IMR-90 (cell line): ENCODE data around the gene CDC5L. TPM values are rescaled to one million over a fixed set of nuclear protein-coding genes. Genes with fewer than 3 reads are reported as not detected.

ENCODE experiments used
- ATAC-seq: fragments of 200-7000 bp; cut with Tn5 transposase; 2 replicates; pipeline ENCODE4 v1.9.1; 2020; ENCODE audit warnings: low read depth, mild to moderate bottlenecking, moderate library complexity
- BruUV-seq: library from RNA; stranded (reverse); fragments of 400-500 nt; replicated peaks from 2 replicates; lab custom pipeline; 2021; lab: Mats Ljungman, UMichigan
- CTCF ChIA-PET: fragments of 300-600 bp; formaldehyde crosslinking; extraction: SDS; loops from one replicate; lab custom pipeline; 2021; ENCODE audit warnings: antibody characterized with exemption; lab: Yijun Ruan, JAX
- POLR2A ChIA-PET: fragments of 300-600 bp; sonication (Branson Sonifier 250); formaldehyde crosslinking; loops from one replicate; lab custom pipeline; 2022; ENCODE audit warnings: antibody characterized with exemption; ENCODE audit not compliant: unreplicated experiment; lab: Charles Lee
- DNase-seq: peaks from one replicate; pipeline ENCODE4 v3.0.0; 2013
- H2AFZ ChIP-seq: replicated peaks from 2 replicates; pipeline ENCODE3; 2013; ENCODE audit warnings: low read length, mild to moderate bottlenecking; ENCODE audit not compliant: poor library complexity
- H2AK5ac ChIP-seq: 2 replicates; pipeline ENCODE4 v1.6.1; 2013; ENCODE audit warnings: low read depth, low read length, inconsistent platforms
- H2AK9ac ChIP-seq: replicated peaks from 2 replicates; pipeline ENCODE3; 2013; ENCODE audit warnings: mild to moderate bottlenecking, low read depth, low read length, moderate library complexity; ENCODE audit not compliant: poor library complexity
- H2BK120ac ChIP-seq: 2 replicates; pipeline ENCODE4 v1.6.1; 2013; ENCODE audit warnings: low read depth, low read length, inconsistent platforms
- H2BK15ac ChIP-seq: 3 replicates; pipeline ENCODE4 v1.6.1; 2013; ENCODE audit warnings: low read depth, low read length, inconsistent platforms
- H2BK20ac ChIP-seq: 2 replicates; pipeline ENCODE4 v1.6.1; 2013; ENCODE audit warnings: low read depth, mild to moderate bottlenecking, inconsistent platforms, low read length, moderate library complexity
- H2BK5ac ChIP-seq: 2 replicates; pipeline ENCODE4 v1.6.1; 2013; ENCODE audit warnings: mild to moderate bottlenecking, low read depth, low read length, inconsistent platforms; ENCODE audit not compliant: poor library complexity, severe bottlenecking
- H3K14ac ChIP-seq: replicated peaks from 2 replicates; pipeline ENCODE4 v1.6.1; 2013; ENCODE audit warnings: low read depth, low read length, inconsistent platforms
- H3K18ac ChIP-seq: 2 replicates; pipeline ENCODE4 v1.6.1; 2013; ENCODE audit warnings: low read depth, low read length, control low read depth
- H3K23ac ChIP-seq: 2 replicates; pipeline ENCODE4 v1.6.1; 2013; ENCODE audit warnings: low read depth, low read length, inconsistent platforms
- H3K27ac ChIP-seq: 2 replicates; pipeline ENCODE4 v1.5.1; 2013; ENCODE audit warnings: mild to moderate bottlenecking, control low read depth, low read length; ENCODE audit not compliant: insufficient read depth
- H3K27me3 ChIP-seq: 2 replicates; pipeline ENCODE4 v1.6.1; 2013; ENCODE audit warnings: low read length; ENCODE audit not compliant: control insufficient read depth, insufficient read depth
- H3K36me3 ChIP-seq: 2 replicates; pipeline ENCODE4 v1.6.1; 2013; ENCODE audit warnings: low read length, mixed read lengths; ENCODE audit not compliant: control insufficient read depth, insufficient read depth
- H3K4ac ChIP-seq: 2 replicates; pipeline ENCODE4 v1.6.1; 2013; ENCODE audit warnings: low read depth, low read length, inconsistent platforms
- H3K4me1 ChIP-seq: 2 replicates; pipeline ENCODE4 v1.6.1; 2013; ENCODE audit warnings: low read length, mixed read lengths; ENCODE audit not compliant: control insufficient read depth, insufficient read depth
- H3K4me2 ChIP-seq: 2 replicates; pipeline ENCODE4 v1.6.1; 2013; ENCODE audit warnings: low read depth, mild to moderate bottlenecking, control low read depth, low read length, moderate library complexity
- H3K4me3 ChIP-seq: 2 replicates; pipeline ENCODE4 v1.5.1; 2013; ENCODE audit warnings: low read depth, mild to moderate bottlenecking, control low read depth, low read length, moderate library complexity; ENCODE audit not compliant: insufficient read depth
- H3K56ac ChIP-seq: 2 replicates; pipeline ENCODE4 v1.6.1; 2013; ENCODE audit warnings: low read length, inconsistent platforms; ENCODE audit not compliant: insufficient read depth; ENCODE audit errors: extremely low read depth
- H3K79me1 ChIP-seq, 2 experiments: 2 replicates each; pipeline ENCODE4 v1.6.1; 2013; ENCODE audit warnings: low read length in 2 of 2, inconsistent platforms in 1 of 2, low read depth in 1 of 2
- H3K9ac ChIP-seq: 2 replicates; pipeline ENCODE4 v1.6.1; 2013; ENCODE audit warnings: low read depth, low read length, control low read depth
- H3K9me1 ChIP-seq: 2 replicates; pipeline ENCODE4 v1.6.1; 2013; ENCODE audit warnings: low read length, inconsistent platforms; ENCODE audit not compliant: insufficient read depth
- H3K9me3 ChIP-seq: 2 replicates; pipeline ENCODE4 v1.6.1; 2013; ENCODE audit warnings: low read length; ENCODE audit not compliant: control insufficient read depth, insufficient read depth
- H4K20me1 ChIP-seq: 2 replicates; pipeline ENCODE4 v1.6.1; 2013; ENCODE audit warnings: low read length, inconsistent platforms; ENCODE audit not compliant: insufficient read depth
- H4K5ac ChIP-seq: 2 replicates; pipeline ENCODE4 v1.6.1; 2013; ENCODE audit warnings: mild to moderate bottlenecking, low read depth, low read length, control low read depth
- H4K8ac ChIP-seq, 2 experiments: 2 replicates each; pipeline ENCODE4 v1.6.1; 2013; ENCODE audit warnings: low read depth in 2 of 2, low read length in 2 of 2, control low read depth in 1 of 2, inconsistent platforms in 1 of 2
- H4K91ac ChIP-seq: 2 replicates; pipeline ENCODE4 v1.6.1; 2013; ENCODE audit warnings: low read depth, low read length, inconsistent platforms; ENCODE audit not compliant: insufficient read depth
- BHLHE40 ChIP-seq: fragments of 150-350 bp; IDR thresholded peaks from 2 replicates; pipeline ENCODE4 v1.6.1; 2016; ENCODE audit warnings: mild to moderate bottlenecking, low read depth, low read length
- CEBPB ChIP-seq: IDR thresholded peaks from 2 replicates; pipeline ENCODE4 v1.6.1; 2012; ENCODE audit warnings: low read depth, low read length, improper control_type of control experiment
- CHD1 ChIP-seq: IDR thresholded peaks from 2 replicates; pipeline ENCODE4 v1.6.1; 2012; ENCODE audit warnings: low read depth, low read length, improper control_type of control experiment
- CTCF ChIP-seq: conservative IDR thresholded peaks from 2 replicates; pipeline ENCODE4 v1.5.1; 2012; ENCODE audit warnings: mild to moderate bottlenecking, low read depth, low read length, improper control_type of control experiment
- FOS ChIP-seq: fragments of 150-350 bp; IDR thresholded peaks from 2 replicates; pipeline ENCODE4 v1.6.1; 2016; ENCODE audit warnings: low read depth, low read length
- MAZ ChIP-seq: IDR thresholded peaks from 2 replicates; pipeline ENCODE4 v1.6.1; 2012; ENCODE audit warnings: low read depth, mild to moderate bottlenecking, low read length, improper control_type of control experiment, moderate library complexity, borderline replicate concordance
- POLR2A ChIP-seq: IDR thresholded peaks from 2 replicates; pipeline ENCODE4 v1.6.1; 2012; ENCODE audit warnings: mild to moderate bottlenecking, low read depth, low read length
- RCOR1 ChIP-seq: IDR thresholded peaks from 2 replicates; pipeline ENCODE4 v1.6.1; 2012; ENCODE audit warnings: mild to moderate bottlenecking, low read length, improper control_type of control experiment; ENCODE audit not compliant: insufficient replicate concordance
- WGBS, 2 experiments: methylation state at CpG; one replicate each; pipeline versions ENCODE4 v1.1.5 to v1.1.7; 2013; ENCODE audit warnings: missing lambda C conversion rate in 2 of 2; ENCODE audit not compliant: insufficient read length in 1 of 2; ENCODE audit errors: extremely low coverage in 2 of 2; 5-methylcytosine and 5-hydroxymethylcytosine counted together
- dilution Hi-C: fragments of 300-500 bp; cut with HindIII; formaldehyde crosslinking; loops from one replicate; pipeline ENCODE4 v1.14.3; 2018; ENCODE audit warnings: low sequenced_read_pairs; ENCODE audit not compliant: unreplicated experiment
- in situ Hi-C: fragments of 300-500 bp; cut with MboI; formaldehyde crosslinking; loops from 3 replicates; pipeline ENCODE4 v1.14.3; 2019; ENCODE audit warnings: low sequenced_read_pairs, inconsistent platforms, mixed read lengths
- intact Hi-C: fragments of 100-400 bp; cut with micrococcal nuclease; formaldehyde crosslinking; loops from 2 replicates; pipeline ENCODE4 v1.10.0; 2022
- polyA plus RNA-seq, 3 experiments: library from polyadenylated mRNA; depleted of rRNA; stranded (reverse); fragments of >200 nt; gene quantifications; 2 replicates each; pipeline ENCODE4 v1.2.3, GENCODE V29; 2012; ENCODE audit warnings: low replicate concordance in 1 of 3
- total RNA-seq: library from RNA; depleted of rRNA; stranded (reverse); fragments of >200 nt; gene quantifications from 2 replicates; pipeline ENCODE4 v1.2.3, GENCODE V29; 2012

Gene CDC5L
- total and polyA plus RNA-seq, 2 of the 4 experiments (the other 2 are of a cell fraction) = 9.9 to 17.7 TPM

- TF ChIP-seq POLR2A = peak; percentile 58
- TF ChIP-seq MAZ = peak; percentile 48; the same call in 1 of the 2 replicates
- TF ChIP-seq FOS = peak; percentile 95
- no peak for TF ChIP-seq CTCF
- no peak for TF ChIP-seq CHD1
- peak; percentile 85 for TF ChIP-seq CEBPB
- peak; percentile 98 for TF ChIP-seq RCOR1
- peak; percentile 63; the same call in 1 of the 2 replicates for TF ChIP-seq BHLHE40
- H2AFZ ChIP-seq = peak overlapping the region; percentile 81
Measured at GRCh38 chr6:44489910-44490604, 102.6 kb downstream of the CDC5L start.

More at GRCh38 chr6:44489910-44490604, 102.6 kb downstream of the CDC5L start:
- 70% methylated on average over 2 of the region's 6 CpGs; no CpG with 5 or more reads in 1 of the 2 experiments for WGBS, 2 experiments
- H3K36me3 ChIP-seq = no peaks in the 10 kb centered on the region
- ATAC-seq (peak; percentile 85), DNase-seq (peak; percentile 99)
- peaks cover 14% of the 10 kb centered on the region for H3K4me1 ChIP-seq
- H3K4ac ChIP-seq = peak overlapping the region; percentile 71
- H3K4me2 ChIP-seq = peak overlapping the region; percentile 70
- peak overlapping the region; percentile 68 for H3K27ac ChIP-seq
- H3K79me1 ChIP-seq = no peaks in the 10 kb centered on the region
- no peaks in the 10 kb centered on the region for H4K20me1 ChIP-seq
- peak overlapping the region; percentile 86 for H2BK120ac ChIP-seq
- H3K9ac ChIP-seq = peak overlapping the region; percentile 37
- H2AK5ac ChIP-seq = peak overlapping the region; percentile 86
- BruUV-seq = no TSS peak
- H3K56ac ChIP-seq = peak overlapping the region; percentile 74
- peak overlapping the region; percentile 9; the same call in 1 of the 2 replicates for H3K4me3 ChIP-seq
- peak overlapping the region; percentile 87 for H3K23ac ChIP-seq
- ChIA-PET CTCF (interaction anchor here (0.8 to 2.1 kb wide), 3 partner anchors 15 to 141 kb away, joined by 3 to 15 read pairs (median 3); no protein-coding TSS in a partner anchor), POLR2A (interaction anchor here (0.6 kb wide), 1 partner anchor 12 kb away, joined by 3 read pairs; no protein-coding TSS in a partner anchor)
- peak overlapping the region; percentile 75 for H3K18ac ChIP-seq
- peak overlapping the region; percentile 64; the same call in 2 of the 3 replicates for H2BK15ac ChIP-seq
- intact Hi-C loops (no loop called here), in situ Hi-C loops (loop anchor here (10.0 to 25.0 kb wide), 2 partner anchors 935 to 1222 kb away; no protein-coding TSS in a partner anchor), dilution Hi-C loops (no loop called here)
- peak overlapping the region; percentile 57 to 81 for H4K8ac ChIP-seq
- peak overlapping the region; percentile 87 for H2BK5ac ChIP-seq
- H3K9me3 ChIP-seq = no peaks in the 10 kb centered on the region
- H4K91ac ChIP-seq = peak overlapping the region; percentile 89
- peak overlapping the region; percentile 73 for H2BK20ac ChIP-seq
- H4K5ac ChIP-seq = peak overlapping the region; percentile 51
- peaks cover 4% of the 10 kb centered on the region; the same call in 1 of the 2 replicates for H3K27me3 ChIP-seq
- peak overlapping the region; percentile 70 for H2AK9ac ChIP-seq
- H3K9me1 ChIP-seq = peaks cover 11% of the 10 kb centered on the region
- peak overlapping the region; percentile 79 for H3K14ac ChIP-seq
